GM21786 (cell line): ENCODE results near the gene GRIK1.

Experiments
- ATAC-seq: cut with Tn5 transposase; IDR thresholded peaks from one replicate; pipeline ENCODE4 v1.9.1; 2021; ENCODE audit not compliant: unreplicated experiment

The GRIK1 gene

GRCh38 chr21:29550205-29550604, 389.6 kb downstream of the GRIK1 start:
- no peak for ATAC-seq

GRCh38 chr21:29549614-29550013, 390.2 kb downstream of the GRIK1 start:
- ATAC-seq = no peak

GRCh38 chr21:29547998-29548397, 391.8 kb downstream of the GRIK1 start:
- ATAC-seq = no peak

GRCh38 chr21:29546071-29546470, 393.7 kb downstream of the GRIK1 start:
- ATAC-seq = no peak

GRCh38 chr21:29540289-29540688, 399.5 kb downstream of the GRIK1 start:
- ATAC-seq = no peak

- ATAC-seq = no peak
Measured at GRCh38 chr21:29538115-29538514, 401.7 kb downstream of the GRIK1 start.

- ATAC-seq = no peak
Measured at GRCh38 chr21:29534448-29534847, 405.3 kb downstream of the GRIK1 start.

GRCh38 chr21:29529139-29529538, 410.7 kb downstream of the GRIK1 start:
- ATAC-seq = no peak

GRCh38 chr21:29526545-29526944, 413.3 kb downstream of the GRIK1 start:
- no peak for ATAC-seq

GRCh38 chr21:29524055-29524454, 415.7 kb downstream of the GRIK1 start:
- ATAC-seq = no peak

GRCh38 chr21:29523646-29524045, 416.1 kb downstream of the GRIK1 start:
- ATAC-seq = no peak

- no peak for ATAC-seq
Measured at GRCh38 chr21:29521872-29522271, 417.9 kb downstream of the GRIK1 start.

GRCh38 chr21:29520171-29520570, 419.6 kb downstream of the GRIK1 start:
- no peak for ATAC-seq

GRCh38 chr21:29514652-29515247, 425.0 kb downstream of the GRIK1 start:
- ATAC-seq = no peak

- ATAC-seq = no peak
Measured at GRCh38 chr21:29513535-29513934, 426.3 kb downstream of the GRIK1 start.

- ATAC-seq = no peak
Measured at GRCh38 chr21:29511096-29511495, 428.7 kb downstream of the GRIK1 start.

GRCh38 chr21:29509121-29509520, 430.7 kb downstream of the GRIK1 start:
- no peak for ATAC-seq

- no peak for ATAC-seq
Measured at GRCh38 chr21:29508301-29508700, 431.5 kb downstream of the GRIK1 start.

GRCh38 chr21:29506947-29507346, 432.8 kb downstream of the GRIK1 start:
- no peak for ATAC-seq

GRCh38 chr21:29506214-29506613, 433.6 kb downstream of the GRIK1 start:
- ATAC-seq = no peak

- no peak for ATAC-seq
Measured at GRCh38 chr21:29504751-29505321, 435.0 kb downstream of the GRIK1 start.

- ATAC-seq = no peak
Measured at GRCh38 chr21:29501451-29501850, 438.3 kb downstream of the GRIK1 start.

- no peak for ATAC-seq
Measured at GRCh38 chr21:29499734-29500343, 440.0 kb downstream of the GRIK1 start.
